Adrenal gland (tissue), 5 donors: ENCODE measurements around the gene GPD1.

Experiments
- POLR2A ChIP-seq, 2 donors: fragments of 450-650 bp; IDR thresholded peaks; one replicate each; pipeline ENCODE4 v1.6.1; 2017; ENCODE audit warnings: antibody characterized with exemption in 2 of 2, mild to moderate bottlenecking in 2 of 2, moderate library complexity in 1 of 2
- TF ChIP-seq, protein P1 (sequence below), 6 experiments: fragments of 450-650 bp in 4 of 6; fragments of 200-600 bp in 2 of 6; sonication (generic) in 1 of 6; IDR thresholded peaks; 1 replicate in 5 of 6; 2 replicates in 1 of 6; pipeline versions ENCODE4 v1.5.1 to v1.8.0; 2016 to 2021; ENCODE audit warnings: antibody characterized with exemption in 6 of 6, mild to moderate bottlenecking in 2 of 6, moderate library complexity in 1 of 6
- donor health status: DM: no; HTN: no; CAD: no.

DNA sequence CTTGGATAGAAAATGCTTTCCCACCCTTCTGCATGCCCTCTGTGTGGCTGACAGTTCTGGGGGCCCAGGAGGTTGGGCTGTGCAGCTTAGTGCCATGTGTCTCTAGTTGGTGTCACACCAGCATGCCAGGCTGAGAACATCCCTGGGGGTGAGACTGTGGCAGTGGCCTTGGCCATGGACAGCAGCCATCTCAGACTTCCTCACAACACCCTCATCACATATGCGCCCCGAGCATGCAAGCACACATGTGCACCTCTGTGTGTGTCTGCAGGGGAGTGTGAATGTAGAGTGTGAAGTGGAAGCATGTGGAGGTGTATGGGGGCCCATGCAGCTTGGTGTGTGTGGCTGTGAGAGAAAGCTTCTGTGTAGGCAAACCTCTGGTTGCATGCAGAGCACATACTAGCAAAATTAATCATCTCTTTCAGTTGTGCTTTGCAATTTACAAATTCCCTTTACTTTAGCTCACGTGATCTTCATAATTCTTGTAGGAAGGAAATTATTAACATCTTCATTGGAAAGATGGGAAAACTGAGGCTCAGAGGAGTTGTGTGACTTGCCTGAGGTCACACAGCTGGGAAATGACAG, 38.0 kb upstream of the GPD1 start:
- no peak for TF ChIP-seq POLR2A (IDR thresholded peaks at IDR 0.05)
- TF ChIP-seq, protein P1, sequence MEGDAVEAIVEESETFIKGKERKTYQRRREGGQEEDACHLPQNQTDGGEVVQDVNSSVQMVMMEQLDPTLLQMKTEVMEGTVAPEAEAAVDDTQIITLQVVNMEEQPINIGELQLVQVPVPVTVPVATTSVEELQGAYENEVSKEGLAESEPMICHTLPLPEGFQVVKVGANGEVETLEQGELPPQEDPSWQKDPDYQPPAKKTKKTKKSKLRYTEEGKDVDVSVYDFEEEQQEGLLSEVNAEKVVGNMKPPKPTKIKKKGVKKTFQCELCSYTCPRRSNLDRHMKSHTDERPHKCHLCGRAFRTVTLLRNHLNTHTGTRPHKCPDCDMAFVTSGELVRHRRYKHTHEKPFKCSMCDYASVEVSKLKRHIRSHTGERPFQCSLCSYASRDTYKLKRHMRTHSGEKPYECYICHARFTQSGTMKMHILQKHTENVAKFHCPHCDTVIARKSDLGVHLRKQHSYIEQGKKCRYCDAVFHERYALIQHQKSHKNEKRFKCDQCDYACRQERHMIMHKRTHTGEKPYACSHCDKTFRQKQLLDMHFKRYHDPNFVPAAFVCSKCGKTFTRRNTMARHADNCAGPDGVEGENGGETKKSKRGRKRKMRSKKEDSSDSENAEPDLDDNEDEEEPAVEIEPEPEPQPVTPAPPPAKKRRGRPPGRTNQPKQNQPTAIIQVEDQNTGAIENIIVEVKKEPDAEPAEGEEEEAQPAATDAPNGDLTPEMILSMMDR (IDR thresholded peaks at IDR 0.05), result no peak
